BLaER1 (cell line): ENCODE results near the gene WDR5B.
"Not testable (repeated sequence)": the region's sequence is repeated elsewhere in the genome, so short reads cannot be mapped to it uniquely, and the experiment has no call there.

Experiments used
- H3K27ac ChIP-seq: shearing (Covaris generic); formaldehyde crosslinking; 2 replicates; pipeline ENCODE4 v1.8.1; 2022
- H3K27me3 ChIP-seq: shearing (Covaris generic); formaldehyde crosslinking; 2 replicates; pipeline ENCODE4 v1.8.1; 2022
- H3K36me3 ChIP-seq: shearing (Covaris generic); formaldehyde crosslinking; 2 replicates; pipeline ENCODE4 v1.8.1; 2022
- H3K4me1 ChIP-seq: shearing (Covaris generic); formaldehyde crosslinking; 2 replicates; pipeline ENCODE4 v1.8.1; 2022
- H3K4me2 ChIP-seq: shearing (Covaris generic); formaldehyde crosslinking; 2 replicates; pipeline ENCODE4 v1.8.1; 2022
- H3K4me3 ChIP-seq: shearing (Covaris generic); formaldehyde crosslinking; 2 replicates; pipeline ENCODE4 v1.8.1; 2022
- H3K9ac ChIP-seq: shearing (Covaris generic); formaldehyde crosslinking; 2 replicates; pipeline ENCODE4 v1.8.1; 2022
- H3K9me3 ChIP-seq: shearing (Covaris generic); formaldehyde crosslinking; 2 replicates; pipeline ENCODE4 v1.8.1; 2022
- H4K20me1 ChIP-seq: shearing (Covaris generic); formaldehyde crosslinking; 2 replicates; pipeline ENCODE4 v1.8.1; 2022
- Cebpa-rat ChIP-seq: shearing (Covaris generic); IDR thresholded peaks from 2 replicates; pipeline ENCODE4 v1.8.1; 2022

Gene WDR5B

DNA sequence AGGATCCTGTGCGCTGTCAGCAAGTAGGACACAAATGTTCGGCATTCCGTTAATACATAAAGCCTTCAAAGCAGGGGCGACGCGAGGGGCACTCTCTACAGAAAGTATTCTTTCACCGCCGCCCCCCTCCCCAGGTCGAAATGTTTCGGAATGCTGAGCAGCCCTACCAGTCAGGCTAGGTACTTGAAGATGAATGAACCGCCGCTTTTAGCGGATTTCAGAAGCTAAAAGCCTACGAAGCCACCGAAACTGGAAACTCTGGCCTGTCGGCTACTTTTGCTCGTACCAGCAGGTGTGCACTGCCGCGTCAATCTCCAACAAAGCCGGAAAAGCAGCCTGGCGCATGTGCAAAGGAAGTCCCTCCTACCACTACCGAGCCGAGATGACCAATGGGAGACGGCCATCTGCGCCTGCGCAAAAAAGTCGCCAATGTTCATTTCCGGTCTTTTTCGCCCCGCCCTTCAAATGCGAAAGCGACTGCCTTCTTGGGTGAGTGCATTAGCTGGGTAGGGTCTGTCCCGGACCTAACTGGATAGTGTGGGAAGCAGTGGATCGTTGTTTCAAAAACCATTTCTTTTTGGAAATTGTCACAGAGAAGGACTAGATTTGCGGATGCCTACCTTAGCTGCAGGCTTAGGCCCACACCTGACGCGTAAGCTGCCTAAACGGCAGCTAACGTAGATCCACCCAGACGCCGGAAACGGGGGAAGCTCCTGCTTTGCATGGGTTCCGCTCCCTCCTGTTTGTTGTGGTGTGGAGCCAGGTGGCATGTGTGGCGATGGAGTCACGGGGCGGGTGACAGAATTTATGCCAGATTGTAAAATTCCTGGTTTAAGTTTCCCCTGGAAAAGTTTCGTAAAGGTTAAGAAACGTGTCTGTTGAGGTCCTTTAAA, at the start of gene WDR5B:
WDR5B (minus strand) TSS at position 301 of the 893 bp plus-strand sequence. CDS start 534 bp downstream, outside the sequence.
- Histone ChIP-seq H3K36me3 (peaks cover 21% of the 10 kb centered on the region), H3K4me2 (peak within 1 kb of the TSS; percentile 95), H3K9ac (peak within 1 kb of the TSS; percentile 86), H3K27ac (peak within 1 kb of the TSS; percentile 90), H3K4me1 (peaks cover 35% of the 10 kb centered on the region), H3K4me3 (peak within 1 kb of the TSS; percentile 87), H4K20me1 (no peaks in the 10 kb centered on the region), H3K27me3 (no peaks in the 10 kb centered on the region), H3K9me3 (no peaks in the 10 kb centered on the region)
- TF ChIP-seq Cebpa-rat: no peak

DNA sequence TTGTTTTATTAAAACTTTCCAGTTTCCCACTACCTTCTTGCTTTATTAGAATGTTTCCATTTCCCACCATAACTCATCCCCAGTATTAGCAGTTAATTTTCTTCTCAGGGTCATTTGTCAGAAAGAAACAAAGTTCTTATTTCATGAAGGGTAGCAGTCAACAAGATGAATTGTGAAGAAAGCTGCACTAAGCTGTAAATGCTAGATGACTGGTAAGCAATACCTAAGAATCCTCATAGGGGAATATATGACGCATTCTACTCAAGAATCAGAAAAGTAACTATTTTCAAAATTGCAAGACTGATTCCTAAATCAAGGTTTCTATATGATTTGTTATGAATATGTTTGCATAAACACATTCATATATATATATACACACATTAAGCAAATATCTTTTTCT, 48.8 kb upstream of the WDR5B start:
- H3K4me1 ChIP-seq: peaks cover 4% of the 10 kb centered on the region; the same call in 1 of the 2 replicates
- no peak for TF ChIP-seq Cebpa-rat
- no peak overlapping the region for H3K27ac ChIP-seq
- no peak overlapping the region for H3K4me3 ChIP-seq
- no peak overlapping the region for H3K9ac ChIP-seq
- peaks cover 70% of the 10 kb centered on the region for H3K36me3 ChIP-seq
- no peaks in the 10 kb centered on the region for H3K9me3 ChIP-seq
- H3K4me2 ChIP-seq: no peak overlapping the region
- no peaks in the 10 kb centered on the region for H3K27me3 ChIP-seq
- peaks cover 59% of the 10 kb centered on the region for H4K20me1 ChIP-seq

DNA sequence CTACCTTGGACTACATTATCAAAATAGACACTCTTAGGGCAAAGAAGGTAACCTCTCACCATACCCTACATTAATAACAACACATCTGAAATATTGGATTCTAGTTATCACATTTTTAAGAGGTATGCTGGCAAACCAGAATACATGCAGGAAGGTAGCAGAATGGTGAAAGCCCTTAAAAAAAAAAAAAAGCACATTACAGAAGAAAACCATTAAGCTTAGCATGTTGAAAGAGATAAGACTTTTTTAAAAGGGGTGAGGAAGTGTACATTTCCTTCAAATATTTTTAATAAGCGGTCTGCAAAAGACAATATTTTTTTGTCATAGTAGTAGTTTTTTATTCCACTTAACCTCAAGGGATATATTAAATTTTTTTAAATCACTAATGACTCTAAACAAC, 46.5 kb upstream of the WDR5B start:
- no peak overlapping the region for H3K4me2 ChIP-seq
- no peak overlapping the region for H3K9ac ChIP-seq
- H3K27ac ChIP-seq: no peak overlapping the region
- no peaks in the 10 kb centered on the region for H3K4me1 ChIP-seq
- H3K9me3 ChIP-seq: no peaks in the 10 kb centered on the region
- no peak for TF ChIP-seq Cebpa-rat
- no peak overlapping the region for H3K4me3 ChIP-seq
- no peaks in the 10 kb centered on the region for H3K27me3 ChIP-seq
- H4K20me1 ChIP-seq: peaks cover 45% of the 10 kb centered on the region
- H3K36me3 ChIP-seq: peaks cover 85% of the 10 kb centered on the region

DNA sequence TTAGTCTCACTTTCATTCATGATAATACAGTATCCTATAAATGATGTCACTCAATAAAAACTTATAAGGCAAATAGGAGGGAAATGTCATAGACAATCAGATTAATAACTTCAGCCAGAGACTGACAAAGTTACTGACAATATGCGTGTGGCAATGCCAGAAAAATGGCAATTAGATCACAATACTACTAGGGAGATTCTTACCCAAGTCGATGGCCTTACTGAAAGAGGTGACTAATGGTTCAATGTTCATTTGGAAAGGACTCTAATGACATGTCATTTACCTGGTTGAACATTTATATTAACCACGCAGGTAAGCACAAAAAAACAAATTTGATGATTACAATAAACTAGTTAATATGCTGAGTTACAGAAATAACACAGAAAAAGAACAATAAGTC, 45.9 kb upstream of the WDR5B start:
- no peak overlapping the region for H3K27ac ChIP-seq
- peaks cover 41% of the 10 kb centered on the region for H4K20me1 ChIP-seq
- no peak overlapping the region for H3K4me3 ChIP-seq
- no peak for TF ChIP-seq Cebpa-rat
- H3K4me1 ChIP-seq: no peaks in the 10 kb centered on the region
- H3K9ac ChIP-seq: no peak overlapping the region
- no peak overlapping the region for H3K4me2 ChIP-seq
- H3K27me3 ChIP-seq: no peaks in the 10 kb centered on the region
- H3K36me3 ChIP-seq: peaks cover 86% of the 10 kb centered on the region
- H3K9me3 ChIP-seq: no peaks in the 10 kb centered on the region

GRCh38 chr3:122458992-122459391, 43.1 kb upstream of the WDR5B start:
- Histone ChIP-seq H3K27ac (no peak overlapping the region), H3K27me3 (no peaks in the 10 kb centered on the region), H3K4me2 (no peak overlapping the region), H3K36me3 (peaks cover 87% of the 10 kb centered on the region), H3K4me3 (no peak overlapping the region), H4K20me1 (peaks cover 22% of the 10 kb centered on the region), H3K9ac (no peak overlapping the region), H3K9me3 (no peaks in the 10 kb centered on the region), H3K4me1 (no peaks in the 10 kb centered on the region)
- no peak for TF ChIP-seq Cebpa-rat

DNA sequence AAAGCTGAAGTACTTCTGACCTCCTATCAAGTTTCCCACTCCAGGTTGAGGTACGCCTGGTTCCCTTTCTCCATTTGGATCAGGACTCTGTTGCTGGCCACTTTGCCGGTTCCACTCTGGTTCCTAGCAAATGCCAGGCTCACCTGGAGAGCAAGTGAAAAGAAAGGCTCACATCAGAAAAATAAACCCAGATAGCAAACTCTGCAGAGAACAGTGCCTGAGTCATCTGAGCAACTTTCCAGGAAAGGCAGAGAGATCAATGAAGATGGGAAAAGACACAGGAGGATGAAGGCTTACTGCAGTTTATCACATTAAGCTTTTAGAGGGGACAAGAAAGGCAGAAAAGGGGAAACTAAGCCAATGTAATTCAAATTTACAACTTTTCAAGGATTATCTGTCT, 41.8 kb upstream of the WDR5B start:
- peaks cover 22% of the 10 kb centered on the region for H4K20me1 ChIP-seq
- H3K9ac ChIP-seq: no peak overlapping the region
- no peak overlapping the region for H3K27ac ChIP-seq
- peaks cover 92% of the 10 kb centered on the region for H3K36me3 ChIP-seq
- no peaks in the 10 kb centered on the region for H3K9me3 ChIP-seq
- no peaks in the 10 kb centered on the region for H3K27me3 ChIP-seq
- no peak overlapping the region for H3K4me3 ChIP-seq
- no peak overlapping the region for H3K4me2 ChIP-seq
- no peak for TF ChIP-seq Cebpa-rat
- no peaks in the 10 kb centered on the region for H3K4me1 ChIP-seq

- no peak overlapping the region for H3K4me3 ChIP-seq
- H3K27me3 ChIP-seq: no peaks in the 10 kb centered on the region
- peaks cover 22% of the 10 kb centered on the region for H4K20me1 ChIP-seq
- no peak for TF ChIP-seq Cebpa-rat
- H3K36me3 ChIP-seq: peaks cover 89% of the 10 kb centered on the region
- H3K4me1 ChIP-seq: no peaks in the 10 kb centered on the region
- no peak overlapping the region for H3K4me2 ChIP-seq
- H3K9ac ChIP-seq: no peak overlapping the region
- H3K27ac ChIP-seq: no peak overlapping the region
- no peaks in the 10 kb centered on the region for H3K9me3 ChIP-seq
These were observed 40.2 kb upstream of the WDR5B start for GRCh38 chr3:122456074-122456473.

DNA sequence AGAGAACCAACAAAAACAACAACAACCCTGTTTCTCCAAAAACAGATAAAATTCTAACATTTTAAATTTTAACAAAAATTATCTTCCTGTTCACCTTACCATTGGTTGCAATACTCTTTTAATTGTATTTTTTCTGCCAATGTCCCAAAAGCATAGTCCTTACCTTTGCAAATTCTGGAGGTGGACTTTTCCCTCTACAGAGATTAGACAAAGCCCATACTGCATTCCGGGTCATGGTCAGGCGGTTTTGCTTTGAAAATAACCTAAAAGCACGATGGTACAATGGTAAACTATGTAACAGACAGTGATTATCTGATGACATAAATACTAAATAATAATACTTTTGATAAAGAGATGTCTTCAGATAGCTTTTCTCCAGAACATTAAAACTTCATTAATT, 35.5 kb upstream of the WDR5B start:
- H3K36me3 ChIP-seq: peaks cover 82% of the 10 kb centered on the region
- no peaks in the 10 kb centered on the region for H3K27me3 ChIP-seq
- H3K9ac ChIP-seq: no peak overlapping the region
- H3K4me3 ChIP-seq: no peak overlapping the region
- no peaks in the 10 kb centered on the region for H4K20me1 ChIP-seq
- no peak overlapping the region for H3K27ac ChIP-seq
- no peak for TF ChIP-seq Cebpa-rat
- H3K4me1 ChIP-seq: no peaks in the 10 kb centered on the region
- no peaks in the 10 kb centered on the region for H3K9me3 ChIP-seq
- no peak overlapping the region for H3K4me2 ChIP-seq

- peaks cover 89% of the 10 kb centered on the region for H3K36me3 ChIP-seq
- H3K9me3 ChIP-seq: peaks cover 18% of the 10 kb centered on the region
- H3K27ac ChIP-seq, H3K4me1 ChIP-seq, H3K27me3 ChIP-seq, H3K4me3 ChIP-seq, H3K9ac ChIP-seq, H4K20me1 ChIP-seq, H3K4me2 ChIP-seq: not testable (repeated sequence)
These were observed 32.4 kb upstream of the WDR5B start for GRCh38 chr3:122448218-122448617.

DNA sequence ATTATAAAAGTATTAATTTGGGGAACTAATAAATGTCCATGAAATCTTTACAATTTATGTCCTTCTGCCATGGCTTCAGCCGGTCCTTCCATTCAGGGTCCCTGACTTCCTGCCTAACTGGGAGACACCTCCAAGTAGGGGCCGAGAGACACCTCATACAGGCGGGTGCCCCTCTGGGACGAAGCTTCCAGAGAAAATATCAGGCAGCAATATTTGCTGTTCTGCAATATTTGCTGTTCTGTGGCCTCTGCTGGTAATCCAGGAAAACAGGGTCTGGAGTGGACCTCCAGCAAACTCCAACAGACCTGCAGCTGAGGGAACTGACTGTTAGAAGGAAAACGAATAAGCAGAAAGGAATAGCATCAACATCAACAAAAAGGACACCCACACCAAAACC, 28.6 kb upstream of the WDR5B start:
- H3K36me3 ChIP-seq: peaks cover 91% of the 10 kb centered on the region
- not testable (repeated sequence) for H3K9ac ChIP-seq, H3K27me3 ChIP-seq, H3K4me1 ChIP-seq, H4K20me1 ChIP-seq, H3K4me2 ChIP-seq, H3K27ac ChIP-seq, H3K4me3 ChIP-seq
- peaks cover 18% of the 10 kb centered on the region for H3K9me3 ChIP-seq

GRCh38 chr3:122443762-122444490, 28.1 kb upstream of the WDR5B start:
- not testable (repeated sequence) for H3K27ac ChIP-seq, H4K20me1 ChIP-seq, H3K9ac ChIP-seq, H3K4me2 ChIP-seq, H3K4me3 ChIP-seq, H3K27me3 ChIP-seq, H3K4me1 ChIP-seq
- peaks cover 91% of the 10 kb centered on the region for H3K36me3 ChIP-seq
- peaks cover 22% of the 10 kb centered on the region for H3K9me3 ChIP-seq
